Embryonic facial prominence (tissue), 1 donor: ENCODE measurements around the gene SDE2.
"Not testable (repeated sequence)": the region's sequence is repeated elsewhere in the genome, so short reads cannot be mapped to it uniquely, and the experiment has no call there.

ENCODE experiments used
- DNase-seq: peaks from one replicate; pipeline ENCODE4 v3.0.0-alpha.2; 2016; ENCODE audit errors: extremely low spot score

The SDE2 gene

GRCh38 chr1:226006686-226007085 lies 7.5 kb upstream of the SDE2 start:
- no peak for DNase-seq

GRCh38 chr1:226004396-226004795 lies 5.3 kb upstream of the SDE2 start:
- no peak for DNase-seq

GRCh38 chr1:226003502-226004170 lies 4.5 kb upstream of the SDE2 start:
- DNase-seq = no peak

DNA sequence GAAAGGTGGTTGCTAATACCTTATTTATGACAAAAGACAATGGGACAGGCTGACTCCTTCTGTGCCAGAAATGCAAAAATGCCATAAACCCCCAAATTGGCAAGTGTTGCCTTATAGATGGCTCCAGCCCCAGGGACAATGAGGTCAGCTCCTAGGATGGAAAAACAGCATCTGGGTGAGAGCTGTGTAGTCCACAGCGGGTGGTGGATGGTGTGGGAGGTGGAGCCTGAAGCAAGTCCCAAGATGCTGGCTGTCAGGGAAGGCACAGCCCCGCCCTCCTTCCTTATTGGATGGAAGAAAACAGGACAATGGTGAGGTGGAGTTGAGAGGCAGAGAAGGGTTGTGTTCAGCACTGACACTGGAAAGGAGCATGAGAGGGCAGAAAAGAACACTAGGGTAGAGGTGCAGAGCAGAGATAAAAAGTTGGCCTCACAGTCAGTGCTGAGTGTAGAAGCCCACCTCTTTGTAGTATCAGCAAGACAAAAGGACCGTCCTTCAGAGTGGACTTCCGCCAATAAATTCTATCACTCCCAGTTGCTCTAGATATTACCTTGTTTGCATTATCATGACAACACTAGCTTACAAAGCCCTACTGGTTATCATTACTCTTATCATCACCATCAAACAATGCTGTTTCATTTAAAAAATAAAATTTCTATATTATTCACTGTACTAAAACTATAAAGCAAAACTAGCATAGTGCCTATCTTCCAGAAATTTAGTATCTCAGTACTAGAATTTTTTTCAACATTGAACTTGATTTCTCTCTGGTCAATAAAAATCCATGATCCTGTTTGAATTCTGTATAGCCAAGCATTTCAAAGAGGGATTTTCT lies 3.7 kb upstream of the SDE2 start:
- no peak for DNase-seq

DNA sequence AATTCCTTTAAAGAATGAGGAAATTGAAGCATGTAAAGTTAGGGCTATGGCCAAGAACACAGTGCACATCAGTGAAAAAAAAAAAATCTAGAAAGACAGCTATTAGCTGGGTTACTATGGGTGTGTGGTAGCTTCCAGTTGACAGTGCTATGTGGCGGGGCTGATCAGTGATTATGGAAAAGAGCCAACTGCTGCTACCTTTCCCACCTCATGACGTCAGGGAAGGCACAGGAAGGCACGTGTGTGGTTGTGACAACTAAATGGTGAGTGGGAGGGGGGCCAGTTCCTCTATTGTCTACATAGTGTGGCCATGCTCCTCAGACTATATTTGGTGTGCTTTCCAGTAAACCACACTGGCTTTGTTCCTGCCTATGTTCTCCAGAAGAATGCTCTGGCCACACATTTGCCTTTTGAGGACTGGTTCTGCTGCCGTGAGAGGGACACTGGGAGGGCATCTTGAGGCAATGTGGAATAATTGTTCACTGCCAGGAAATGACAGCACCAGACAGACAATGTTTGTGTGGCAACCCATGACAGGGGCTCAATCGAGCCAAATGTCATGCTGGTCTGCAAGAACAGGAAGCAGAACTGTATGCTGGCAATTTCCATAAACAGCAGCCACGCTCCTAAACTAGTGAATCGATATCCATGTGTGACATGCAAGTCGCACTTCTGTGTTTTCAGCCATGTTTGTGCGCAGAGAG lies 3.0 kb upstream of the SDE2 start:
- no peak for DNase-seq

DNA sequence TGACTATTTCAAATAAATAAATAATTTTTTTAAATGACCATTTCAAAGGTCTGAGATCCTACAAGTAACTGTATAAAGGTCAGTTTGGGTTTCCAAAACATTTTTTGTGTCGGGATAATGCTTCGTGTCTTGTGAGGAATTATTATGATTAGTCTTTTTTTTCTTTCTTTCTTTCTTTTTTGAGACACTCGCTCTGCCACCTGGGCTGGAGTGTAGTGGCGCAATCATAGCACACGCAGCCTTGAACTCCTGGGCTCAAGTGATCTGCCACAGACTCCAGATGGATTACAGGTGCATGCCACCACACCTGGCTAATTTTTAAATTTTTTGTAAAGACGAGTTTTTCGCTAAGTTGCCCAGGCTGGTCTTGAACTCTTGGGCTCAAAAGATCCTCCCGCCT lies 1.9 kb upstream of the SDE2 start:
- no peak for DNase-seq

GRCh38 chr1:226000493-226001081 lies 1.4 kb upstream of the SDE2 start:
- DNase-seq = not testable (repeated sequence)

- DNase-seq = no peak
Measured at GRCh38 chr1:225999912-226000337, 782 bp upstream of the SDE2 start.

DNA sequence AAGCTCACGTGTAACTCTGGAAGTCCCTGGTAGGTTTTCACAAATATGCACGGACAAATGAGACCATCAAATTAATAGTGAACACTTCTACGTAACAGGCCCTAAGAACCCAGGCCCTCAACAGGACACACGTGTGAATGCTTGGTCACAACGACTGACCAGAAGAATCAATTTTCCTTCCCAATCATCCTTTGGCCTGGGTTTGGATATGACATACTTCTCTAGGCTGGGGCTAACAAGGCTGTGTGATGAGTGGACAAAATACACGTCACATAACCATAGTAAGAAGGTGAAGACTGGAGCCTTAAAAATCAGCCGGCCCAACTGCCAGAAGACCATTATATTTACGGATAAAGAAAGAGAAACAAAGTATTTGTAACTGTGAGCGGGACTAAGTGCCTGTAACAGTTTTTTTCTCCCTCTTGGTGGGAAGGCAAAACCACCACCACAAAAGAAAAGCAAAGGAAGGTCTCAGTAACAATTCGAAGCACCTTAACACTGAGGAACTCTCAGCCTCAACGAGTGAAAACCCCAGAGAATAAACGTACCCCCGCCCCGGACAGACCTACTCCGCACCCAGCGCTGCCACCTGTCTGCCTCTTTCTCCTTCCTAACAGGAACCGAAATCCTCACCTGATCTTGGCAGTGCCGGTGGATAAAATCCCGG lies 450 bp downstream of the SDE2 start:
- DNase-seq = no peak

GRCh38 chr1:225996946-225997545 lies 2.1 kb downstream of the SDE2 start:
- no peak for DNase-seq

DNA sequence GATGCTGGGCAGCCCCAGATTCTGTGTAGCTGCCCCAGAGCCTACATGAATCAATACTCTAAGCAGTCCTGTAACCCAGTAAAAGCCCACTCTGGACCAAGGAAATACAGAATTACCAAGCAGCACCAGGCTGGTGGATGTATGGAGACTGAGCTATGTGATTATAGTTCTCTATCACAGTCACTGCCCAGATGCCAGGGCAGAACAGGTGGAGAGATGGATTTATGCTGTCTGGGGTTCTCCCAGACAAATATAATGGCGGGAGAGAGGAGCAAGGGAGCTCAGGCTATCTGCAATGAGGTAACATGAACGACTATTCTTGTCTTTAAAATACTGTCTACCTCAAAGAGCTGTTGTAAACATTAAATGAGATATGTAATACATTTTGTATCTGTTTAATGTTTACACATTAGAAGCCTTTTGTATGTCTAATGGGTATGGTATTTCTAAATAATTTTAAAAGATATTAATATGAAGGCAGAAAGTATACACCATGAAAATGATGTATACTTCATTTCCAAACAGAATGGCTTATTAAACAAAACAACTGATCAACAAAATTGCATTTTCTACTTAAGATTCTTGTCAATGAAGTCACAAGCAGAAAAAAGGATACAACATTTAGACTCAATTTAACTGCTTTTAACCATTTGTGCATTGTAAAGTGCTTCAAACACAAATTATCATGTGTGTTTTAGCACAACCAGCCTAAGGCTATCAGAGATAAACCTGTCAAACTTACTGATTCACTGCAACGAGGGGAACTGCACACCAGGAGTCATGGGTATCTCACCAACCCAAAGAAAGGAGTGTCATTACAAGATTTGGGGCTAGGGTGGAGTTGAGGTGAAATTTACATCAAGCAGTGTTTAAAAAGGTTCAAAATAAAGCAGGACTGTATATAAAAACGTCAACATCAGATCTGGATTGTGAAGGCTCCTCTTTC lies 3.0 kb downstream of the SDE2 start:
- DNase-seq = no peak

GRCh38 chr1:225990705-225991464 lies 8.3 kb downstream of the SDE2 start:
- DNase-seq = no peak

- DNase-seq = no peak
Measured at GRCh38 chr1:225987491-225988316, 11.4 kb downstream of the SDE2 start.

GRCh38 chr1:225981714-225982113 lies 17.4 kb downstream of the SDE2 start:
- no peak for DNase-seq

- DNase-seq = no peak
Measured at GRCh38 chr1:225980005-225980836, 18.9 kb downstream of the SDE2 start.

DNA sequence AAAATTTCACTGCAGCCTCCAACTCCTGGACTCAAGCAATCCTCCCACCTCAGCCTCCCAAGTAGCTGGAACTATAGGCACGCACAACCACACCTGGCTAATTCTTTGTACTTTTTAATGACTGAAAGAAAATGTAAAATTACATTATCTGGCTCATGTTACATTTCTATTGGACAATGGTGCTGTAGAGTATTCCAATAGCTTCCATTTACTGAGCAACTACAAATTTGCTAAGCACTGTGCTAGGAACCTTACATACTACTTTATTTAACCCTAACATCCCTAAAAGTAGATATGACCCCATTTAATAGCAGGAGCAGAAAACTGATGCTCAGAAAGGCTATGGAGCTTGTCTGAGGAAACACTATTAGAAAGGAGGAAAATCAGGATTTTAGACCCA lies 19.7 kb downstream of the SDE2 start:
- no peak for DNase-seq

DNA sequence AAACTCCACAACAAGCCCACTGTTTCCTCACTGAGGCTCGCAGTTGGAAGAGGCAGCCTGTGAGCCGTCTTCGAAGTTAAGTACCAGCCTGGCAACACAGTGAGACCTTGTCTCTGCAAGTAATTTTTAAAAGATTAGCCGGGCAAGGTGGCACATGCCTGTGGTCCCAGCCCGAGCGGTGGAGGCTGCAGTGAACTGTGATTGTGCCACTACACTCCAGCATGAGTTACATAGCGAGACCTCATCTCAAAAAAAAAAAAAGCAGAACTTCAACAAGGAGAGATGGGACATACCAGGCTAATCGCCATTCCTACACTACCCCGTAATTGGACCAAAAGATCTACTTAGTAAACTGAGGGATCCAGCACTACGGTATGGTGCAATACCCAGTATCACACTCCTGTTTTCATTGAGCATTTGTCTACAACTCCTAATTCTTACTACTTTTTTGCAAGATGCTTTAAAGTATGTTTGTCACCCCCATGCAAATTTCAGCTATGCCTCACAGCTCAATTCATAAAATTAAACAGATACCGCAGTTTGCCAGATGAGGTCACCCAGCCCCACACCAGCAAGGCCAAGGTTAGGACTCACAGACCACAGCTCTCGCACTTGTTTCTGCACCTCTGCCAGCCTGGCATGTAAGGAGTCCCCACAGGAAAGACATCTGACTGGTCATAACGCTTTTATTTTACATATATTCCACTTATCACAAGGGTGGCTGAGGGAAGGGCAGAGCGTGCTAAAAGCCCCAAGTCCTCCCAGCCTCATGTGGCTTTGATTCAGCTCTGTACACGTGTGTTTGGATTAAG lies 21.0 kb downstream of the SDE2 start:
- DNase-seq = no peak
